GM12878 (cell line): Measurements from ENCODE around the gene LRRTM3. TPM values are rescaled to one million over a fixed set of nuclear protein-coding genes. Genes with fewer than 3 reads are reported as not detected.

Source experiments
- ATAC-seq: fragments of 200-7000 bp; cut with Tn5 transposase; 3 replicates; pipeline ENCODE4 v1.9.1; 2020; ENCODE audit warnings: mild to moderate bottlenecking, moderate library complexity
- BruUV-seq: library from RNA; stranded (reverse); fragments of 400-500 nt; replicated peaks from 2 replicates; lab custom pipeline; 2021; lab: Mats Ljungman, UMichigan
- CTCF ChIA-PET: fragments of 300-600 bp; sonication (Branson Sonifier 250); formaldehyde crosslinking; extraction: SDS; loops from one replicate; lab custom pipeline; 2021; ENCODE audit warnings: inconsistent platforms; lab: Yijun Ruan, JAX
- POLR2A ChIA-PET: fragments of 350-600 bp; formaldehyde crosslinking; extraction: SDS; loops from one replicate; lab custom pipeline; 2021; ENCODE audit warnings: inconsistent platforms; lab: Charles Lee
- RAD21 ChIA-PET: fragments of 300-600 bp; sonication (Branson Sonifier 250); formaldehyde crosslinking; loops from one replicate; lab custom pipeline; 2023; ENCODE audit warnings: antibody characterized with exemption; ENCODE audit not compliant: unreplicated experiment; lab: Charles Lee
- SMC1A ChIA-PET: fragments of 300-600 bp; sonication (Branson Sonifier 250); formaldehyde crosslinking; loops from one replicate; lab custom pipeline; 2023; ENCODE audit not compliant: unreplicated experiment, uncharacterized antibody; lab: Charles Lee
- DNase-seq: peaks from one replicate; pipeline ENCODE4 v3.0.0-alpha.2; 2011; ENCODE audit warnings: low read depth, low spot score
- FAIRE-seq: peaks from 3 replicates; lab custom pipeline; 2011; peaks lifted over from hg19 to GRCh38; lab: Jason Lieb, UNC
- H2AFZ ChIP-seq: 2 replicates; pipeline ENCODE4 v1.6.0; 2011; ENCODE audit warnings: low read depth, low read length, control low read depth; ENCODE audit not compliant: control insufficient read depth
- H3K27ac ChIP-seq: 2 replicates; pipeline ENCODE4 v1.5.1; 2011; ENCODE audit warnings: control low read depth; ENCODE audit not compliant: control insufficient read depth, insufficient read depth
- H3K27me3 ChIP-seq, 2 experiments: replicated peaks in 1 of 2; 2 replicates each; pipeline versions ENCODE4 v1.6.0 to v1.6.1; 2011; ENCODE audit warnings: low read length in 1 of 2; ENCODE audit not compliant: control insufficient read depth in 2 of 2, insufficient read depth in 2 of 2
- H3K36me3 ChIP-seq, 2 experiments: 2 replicates each; pipeline ENCODE4 v1.5.1; 2011; ENCODE audit warnings: low read length in 1 of 2; ENCODE audit not compliant: control insufficient read depth in 2 of 2, insufficient read depth in 2 of 2
- H3K4me1 ChIP-seq: 2 replicates; pipeline ENCODE4 v1.6.1; 2011; ENCODE audit warnings: mild to moderate bottlenecking, low read length, moderate library complexity, mixed read lengths; ENCODE audit not compliant: control insufficient read depth, insufficient read depth
- H3K4me2 ChIP-seq: 2 replicates; pipeline ENCODE4 v1.6.0; 2011; ENCODE audit warnings: control low read depth; ENCODE audit not compliant: control insufficient read depth, insufficient read depth
- H3K4me3 ChIP-seq: fragments of 200-600 bp; sonication (generic); 2 replicates; pipeline ENCODE4 v1.5.1; 2016
- H3K79me2 ChIP-seq: 2 replicates; pipeline ENCODE4 v1.6.0; 2011; ENCODE audit warnings: low read length; ENCODE audit not compliant: control insufficient read depth, insufficient read depth
- H3K9ac ChIP-seq: 2 replicates; pipeline ENCODE4 v1.8.0; 2011; ENCODE audit warnings: low read length, control low read depth, mixed read lengths; ENCODE audit not compliant: control insufficient read depth, insufficient read depth
- H3K9me3 ChIP-seq: replicated peaks from 3 replicates; pipeline ENCODE4 v1.5.1; 2011; ENCODE audit warnings: mild to moderate bottlenecking, low read length; ENCODE audit not compliant: control insufficient read depth, insufficient read depth
- H4K20me1 ChIP-seq: 2 replicates; pipeline ENCODE4 v1.6.0; 2011; ENCODE audit not compliant: control insufficient read depth, insufficient read depth
- BACH1 ChIP-seq: fragments of 450-650 bp; IDR thresholded peaks from 2 replicates; pipeline ENCODE4 v1.6.1; 2017; ENCODE audit warnings: mild to moderate bottlenecking, borderline replicate concordance
- FOS ChIP-seq: IDR thresholded peaks from 3 replicates; pipeline ENCODE4 v1.6.1; 2011; ENCODE audit warnings: borderline replicate concordance; ENCODE audit not compliant: insufficient read length; ENCODE audit errors: extremely low read depth
- FOXM1 ChIP-seq: IDR thresholded peaks from 2 replicates; pipeline ENCODE4 v1.6.1; 2012; ENCODE audit warnings: low read depth, mild to moderate bottlenecking, inconsistent platforms, low read length, moderate library complexity
- IRF4 ChIP-seq: IDR thresholded peaks from 2 replicates; pipeline ENCODE4 v1.6.1; 2011; ENCODE audit warnings: low read depth, low read length
- KAT2A ChIP-seq: conservative IDR thresholded peaks from 2 replicates; pipeline ENCODE4 v1.6.1; 2011; ENCODE audit warnings: low read depth, low read length; ENCODE audit not compliant: control insufficient read depth
- POLR2A ChIP-seq: IDR thresholded peaks from 2 replicates; pipeline ENCODE4 v1.6.1; 2011; ENCODE audit warnings: low read depth, mild to moderate bottlenecking, low read length
- POU2F2 ChIP-seq: IDR thresholded peaks from 3 replicates; pipeline ENCODE4 v1.6.1; 2011; ENCODE audit warnings: low read depth, mild to moderate bottlenecking, low read length, borderline replicate concordance
- SIN3A ChIP-seq: IDR thresholded peaks from 2 replicates; pipeline ENCODE4 v1.6.1; 2012; ENCODE audit warnings: low read depth, low read length, improper control_type of control experiment
- SPI1 ChIP-seq: IDR thresholded peaks from 2 replicates; pipeline ENCODE4 v1.6.1; 2011; ENCODE audit warnings: low read depth, mild to moderate bottlenecking, low read length, moderate library complexity, borderline replicate concordance; ENCODE audit not compliant: insufficient read depth
- STAT1 ChIP-seq: fragments of 450-650 bp; conservative IDR thresholded peaks from 2 replicates; pipeline ENCODE4 v1.6.1; 2014; ENCODE audit warnings: antibody characterized with exemption, mild to moderate bottlenecking
- YBX1 ChIP-seq: fragments of 450-650 bp; IDR thresholded peaks from 2 replicates; pipeline ENCODE4 v1.6.1; 2016; ENCODE audit warnings: antibody characterized with exemption
- ZNF622 ChIP-seq: fragments of 450-650 bp; IDR thresholded peaks from 2 replicates; pipeline ENCODE4 v1.6.1; 2017; ENCODE audit warnings: mild to moderate bottlenecking, inconsistent platforms
- WGBS: methylation state at CpG from one replicate; pipeline ENCODE4 v1.1.6; 2016; ENCODE audit warnings: low lambda C conversion rate; ENCODE audit not compliant: insufficient replicate concordance, insufficient coverage; ENCODE audit errors: missing lambda C conversion rate; 5-methylcytosine and 5-hydroxymethylcytosine counted together
- in situ Hi-C: fragments of 300-500 bp; cut with MboI; formaldehyde crosslinking; loops from 9 replicates; pipeline ENCODE4 v1.14.3; 2018; ENCODE audit warnings: mixed read lengths
- intact Hi-C: fragments of 100-400 bp; cut with micrococcal nuclease; formaldehyde crosslinking; loops from one replicate; pipeline ENCODE4 v1.14.2; 2022; ENCODE audit not compliant: unreplicated experiment
- polyA plus RNA-seq, 11 experiments: library from polyadenylated mRNA; depleted of rRNA in 4 of 11; unstranded in 6 of 11; stranded (reverse) in 5 of 11; fragments of >200 nt; fragmentation: Nextera tagmentation in 4 of 11; fragmentation: Illumina TruSeq in 1 of 11; extraction: Ambion mirVana in 4 of 11; extraction: Trizol in 1 of 11; gene quantifications; 1 replicate in 1 of 11; 2 replicates in 10 of 11; pipeline versions ENCODE4 v1.2.1 to v1.2.3, GENCODE V29; 2011 to 2016; ENCODE audit warnings: inconsistent platforms in 2 of 11, missing spikeins in 2 of 11, low read depth in 1 of 11
- total RNA-seq, 4 experiments: library from RNA; depleted of rRNA in 3 of 4; stranded (reverse); fragments of >200 nt in 3 of 4; fragmentation: Illumina TruSeq in 1 of 4; extraction: Trizol in 1 of 4; gene quantifications; 2 replicates each; pipeline versions ENCODE4 v1.2.1 to v1.2.3, GENCODE V29; 2013 to 2021
- TF ChIP-seq, protein P1 (sequence below): fragments of 450-650 bp; formaldehyde crosslinking; IDR thresholded peaks from 2 replicates; pipeline ENCODE4 v1.4.0; 2022; ENCODE audit warnings: mild to moderate bottlenecking, moderate library complexity
- TF ChIP-seq, protein P2 (sequence below): IDR thresholded peaks from 2 replicates; pipeline ENCODE4 v1.6.1; 2012; ENCODE audit warnings: low read depth, low read length, improper control_type of control experiment
- TF ChIP-seq, protein P3 (sequence below): fragments of 450-650 bp; formaldehyde crosslinking; IDR thresholded peaks from 2 replicates; pipeline ENCODE4 v1.5.0; 2022; ENCODE audit warnings: mild to moderate bottlenecking, missing genetic modification characterization

The LRRTM3 gene
- total and polyA plus RNA-seq, 10 of the 15 experiments (the other 5 are each of a cell fraction or from before 2014, with no cell fraction given) = not detected

DNA sequence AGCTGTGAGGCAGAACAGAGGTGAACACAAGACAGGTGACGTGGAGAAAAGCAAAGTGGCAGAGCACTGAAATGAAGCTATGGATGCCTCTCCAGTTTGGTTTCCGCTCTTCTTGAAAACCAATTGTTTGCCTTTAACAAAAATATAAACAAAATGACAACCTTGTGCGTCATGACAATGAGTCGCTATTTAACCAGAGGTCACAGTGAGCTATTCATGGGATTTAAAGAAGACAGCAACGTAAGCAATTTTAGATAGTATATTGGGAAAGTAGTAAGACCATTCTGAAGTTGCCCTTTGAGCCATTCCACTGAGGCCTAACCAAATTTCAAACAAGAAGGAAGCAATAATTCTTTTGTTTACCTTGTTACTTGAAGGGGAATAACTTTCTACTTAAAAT is 15.2 kb upstream of the LRRTM3 start (continued):
- TF ChIP-seq, protein P1, sequence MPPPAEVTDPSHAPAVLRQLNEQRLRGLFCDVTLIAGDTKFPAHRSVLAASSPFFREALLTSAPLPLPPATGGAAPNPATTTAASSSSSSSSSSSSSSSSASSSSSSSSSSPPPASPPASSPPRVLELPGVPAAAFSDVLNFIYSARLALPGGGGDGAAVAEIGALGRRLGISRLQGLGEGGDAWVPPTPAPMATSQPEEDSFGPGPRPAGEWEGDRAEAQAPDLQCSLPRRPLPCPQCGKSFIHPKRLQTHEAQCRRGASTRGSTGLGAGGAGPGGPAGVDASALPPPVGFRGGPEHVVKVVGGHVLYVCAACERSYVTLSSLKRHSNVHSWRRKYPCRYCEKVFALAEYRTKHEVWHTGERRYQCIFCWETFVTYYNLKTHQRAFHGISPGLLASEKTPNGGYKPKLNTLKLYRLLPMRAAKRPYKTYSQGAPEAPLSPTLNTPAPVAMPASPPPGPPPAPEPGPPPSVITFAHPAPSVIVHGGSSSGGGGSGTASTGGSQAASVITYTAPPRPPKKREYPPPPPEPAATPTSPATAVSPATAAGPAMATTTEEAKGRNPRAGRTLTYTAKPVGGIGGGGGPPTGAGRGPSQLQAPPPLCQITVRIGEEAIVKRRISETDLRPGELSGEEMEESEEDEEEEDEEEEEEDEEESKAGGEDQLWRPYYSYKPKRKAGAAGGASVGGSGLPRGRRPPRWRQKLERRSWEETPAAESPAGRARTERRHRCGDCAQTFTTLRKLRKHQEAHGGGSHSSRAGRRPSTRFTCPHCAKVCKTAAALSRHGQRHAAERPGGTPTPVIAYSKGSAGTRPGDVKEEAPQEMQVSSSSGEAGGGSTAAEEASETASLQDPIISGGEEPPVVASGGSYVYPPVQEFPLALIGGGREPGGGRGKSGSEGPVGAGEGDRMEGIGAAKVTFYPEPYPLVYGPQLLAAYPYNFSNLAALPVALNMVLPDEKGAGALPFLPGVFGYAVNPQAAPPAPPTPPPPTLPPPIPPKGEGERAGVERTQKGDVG (CRISPR knock-in tag) = no peak
- TF ChIP-seq BACH1 = no peak
- TF ChIP-seq, all 136 proteins: peak for 0

DNA sequence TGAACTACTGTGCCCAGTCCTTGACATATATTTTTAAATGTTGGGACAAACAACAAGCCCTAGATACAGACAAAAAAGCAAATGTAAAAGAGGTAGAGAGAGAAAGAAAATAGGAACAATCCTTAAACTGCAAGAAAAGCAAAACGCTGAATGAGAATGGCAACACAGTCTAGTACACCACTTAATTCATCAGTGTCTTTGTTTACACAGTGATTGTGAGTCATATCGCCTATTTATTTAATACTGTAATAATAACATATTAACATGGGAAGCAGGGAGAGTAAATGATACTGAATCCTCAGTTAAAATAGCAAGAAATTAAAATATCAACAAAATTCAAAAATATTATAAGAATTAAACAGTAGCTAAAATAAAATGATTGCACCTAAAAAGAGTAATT is 9.8 kb upstream of the LRRTM3 start:
- SMC1A ChIA-PET = interaction anchor here (0.8 to 1.2 kb wide), 4 partner anchors 10 to 605 kb away, joined by 3 to 4 read pairs (median 3); partner anchors contain the start of gene LRRTM3
- Histone ChIP-seq H3K27ac (no peak overlapping the region), H3K79me2 (no peaks in the 10 kb centered on the region), H3K4me2 (no peak overlapping the region), H3K27me3 (no peaks in the 10 kb centered on the region), H4K20me1 (no peaks in the 10 kb centered on the region), H3K9me3 (no peaks in the 10 kb centered on the region), H2AFZ (no peak overlapping the region), H3K4me3 (no peak overlapping the region), H3K4me1 (no peaks in the 10 kb centered on the region), H3K9ac (no peak overlapping the region), H3K36me3 (no peaks in the 10 kb centered on the region)
- CTCF ChIA-PET = interaction anchor here (1.5 kb wide), 1 partner anchor 9 kb away, joined by 4 read pairs; the partner anchor contains the start of gene LRRTM3
- in situ Hi-C loops = no loop called here
- no TSS peak for BruUV-seq
- intact Hi-C loops = no loop called here
- RAD21 ChIA-PET = interaction anchor here (1.5 kb wide), 1 partner anchor 11 kb away, joined by 3 read pairs; no protein-coding TSS in a partner anchor
- ATAC-seq = no peak
- 32% methylated on average over 2 of the region's 2 CpGs for WGBS
- DNase-seq = no peak
- no peak for FAIRE-seq
- TF ChIP-seq SIN3A (no peak), SPI1 (no peak), KAT2A (no peak), STAT1 (no peak), FOS (no peak), POLR2A (no peak), YBX1 (no peak), FOXM1 (no peak), POU2F2 (no peak), ZNF622 (no peak), IRF4 (no peak)
- TF ChIP-seq, protein P2, sequence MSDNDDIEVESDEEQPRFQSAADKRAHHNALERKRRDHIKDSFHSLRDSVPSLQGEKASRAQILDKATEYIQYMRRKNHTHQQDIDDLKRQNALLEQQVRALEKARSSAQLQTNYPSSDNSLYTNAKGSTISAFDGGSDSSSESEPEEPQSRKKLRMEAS = no peak
- TF ChIP-seq, protein P3, sequence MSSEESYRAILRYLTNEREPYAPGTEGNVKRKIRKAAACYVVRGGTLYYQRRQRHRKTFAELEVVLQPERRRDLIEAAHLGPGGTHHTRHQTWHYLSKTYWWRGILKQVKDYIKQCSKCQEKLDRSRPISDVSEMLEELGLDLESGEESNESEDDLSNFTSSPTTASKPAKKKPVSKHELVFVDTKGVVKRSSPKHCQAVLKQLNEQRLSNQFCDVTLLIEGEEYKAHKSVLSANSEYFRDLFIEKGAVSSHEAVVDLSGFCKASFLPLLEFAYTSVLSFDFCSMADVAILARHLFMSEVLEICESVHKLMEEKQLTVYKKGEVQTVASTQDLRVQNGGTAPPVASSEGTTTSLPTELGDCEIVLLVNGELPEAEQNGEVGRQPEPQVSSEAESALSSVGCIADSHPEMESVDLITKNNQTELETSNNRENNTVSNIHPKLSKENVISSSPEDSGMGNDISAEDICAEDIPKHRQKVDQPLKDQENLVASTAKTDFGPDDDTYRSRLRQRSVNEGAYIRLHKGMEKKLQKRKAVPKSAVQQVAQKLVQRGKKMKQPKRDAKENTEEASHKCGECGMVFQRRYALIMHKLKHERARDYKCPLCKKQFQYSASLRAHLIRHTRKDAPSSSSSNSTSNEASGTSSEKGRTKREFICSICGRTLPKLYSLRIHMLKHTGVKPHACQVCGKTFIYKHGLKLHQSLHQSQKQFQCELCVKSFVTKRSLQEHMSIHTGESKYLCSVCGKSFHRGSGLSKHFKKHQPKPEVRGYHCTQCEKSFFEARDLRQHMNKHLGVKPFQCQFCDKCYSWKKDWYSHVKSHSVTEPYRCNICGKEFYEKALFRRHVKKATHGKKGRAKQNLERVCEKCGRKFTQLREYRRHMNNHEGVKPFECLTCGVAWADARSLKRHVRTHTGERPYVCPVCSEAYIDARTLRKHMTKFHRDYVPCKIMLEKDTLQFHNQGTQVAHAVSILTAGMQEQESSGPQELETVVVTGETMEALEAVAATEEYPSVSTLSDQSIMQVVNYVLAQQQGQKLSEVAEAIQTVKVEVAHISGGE (CRISPR knock-in tag) = no peak
- POLR2A ChIA-PET = no interaction called here
